ENCODE data around the gene MTG1. TPM values are rescaled to one million over a fixed set of nuclear protein-coding genes. Genes with fewer than 3 reads are reported as not detected.
"Not testable (repeated sequence)": the region's sequence is repeated elsewhere in the genome, so short reads cannot be mapped to it uniquely, and the experiment has no call there.

MTG1 gene
- total RNA-seq, 2 donors from 2014 or later: 24.5 to 25.6 TPM

DNA sequence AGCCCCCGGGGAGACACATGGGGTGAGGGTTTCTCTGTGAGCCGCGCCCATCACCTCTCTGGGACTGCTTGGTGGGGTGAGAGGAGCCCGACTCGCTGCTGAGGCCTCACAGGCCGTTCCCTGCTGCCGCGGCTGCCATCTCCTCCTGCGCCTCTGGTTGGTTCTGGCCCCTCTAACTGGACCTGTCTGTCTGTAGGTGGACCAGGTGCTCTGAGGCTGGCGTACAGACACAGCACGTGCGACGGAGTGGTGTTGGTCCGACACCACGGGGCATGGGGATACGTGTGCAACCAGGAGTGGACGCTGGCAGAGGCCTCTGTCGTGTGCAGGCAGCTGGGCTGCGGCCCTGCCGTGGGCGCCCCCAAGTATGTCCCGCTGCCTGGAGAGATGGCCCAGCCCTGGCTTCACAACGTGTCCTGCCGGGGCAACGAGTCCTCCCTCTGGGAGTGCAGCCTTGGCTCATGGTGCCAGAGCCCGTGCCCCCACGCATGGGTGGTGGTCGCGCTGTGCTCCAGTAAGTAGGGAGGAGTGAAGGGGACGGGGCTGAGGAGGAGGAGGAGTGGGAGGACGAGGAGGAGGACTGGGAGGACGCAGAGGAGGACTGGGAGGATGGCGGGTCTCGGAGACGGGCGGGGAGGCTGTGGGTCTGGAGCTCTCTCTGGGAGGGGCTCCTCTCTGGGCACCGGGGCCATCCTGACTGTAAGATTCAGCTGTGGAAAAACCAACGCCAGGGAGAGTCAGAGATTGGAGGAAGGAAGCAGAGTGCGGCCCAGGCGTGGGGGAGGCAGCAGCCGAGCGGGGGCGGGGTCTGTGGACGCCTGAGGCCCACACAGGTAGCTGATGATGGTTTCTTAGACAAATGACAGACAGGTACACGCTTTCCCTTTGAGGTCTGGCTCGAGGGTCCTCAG is 62.3 kb downstream of the MTG1 start:
- DNase-seq (ENCODE audit: low spot score): peak; percentile 73
- intact Hi-C loops (cut with DNase I): no loop called here

DNA sequence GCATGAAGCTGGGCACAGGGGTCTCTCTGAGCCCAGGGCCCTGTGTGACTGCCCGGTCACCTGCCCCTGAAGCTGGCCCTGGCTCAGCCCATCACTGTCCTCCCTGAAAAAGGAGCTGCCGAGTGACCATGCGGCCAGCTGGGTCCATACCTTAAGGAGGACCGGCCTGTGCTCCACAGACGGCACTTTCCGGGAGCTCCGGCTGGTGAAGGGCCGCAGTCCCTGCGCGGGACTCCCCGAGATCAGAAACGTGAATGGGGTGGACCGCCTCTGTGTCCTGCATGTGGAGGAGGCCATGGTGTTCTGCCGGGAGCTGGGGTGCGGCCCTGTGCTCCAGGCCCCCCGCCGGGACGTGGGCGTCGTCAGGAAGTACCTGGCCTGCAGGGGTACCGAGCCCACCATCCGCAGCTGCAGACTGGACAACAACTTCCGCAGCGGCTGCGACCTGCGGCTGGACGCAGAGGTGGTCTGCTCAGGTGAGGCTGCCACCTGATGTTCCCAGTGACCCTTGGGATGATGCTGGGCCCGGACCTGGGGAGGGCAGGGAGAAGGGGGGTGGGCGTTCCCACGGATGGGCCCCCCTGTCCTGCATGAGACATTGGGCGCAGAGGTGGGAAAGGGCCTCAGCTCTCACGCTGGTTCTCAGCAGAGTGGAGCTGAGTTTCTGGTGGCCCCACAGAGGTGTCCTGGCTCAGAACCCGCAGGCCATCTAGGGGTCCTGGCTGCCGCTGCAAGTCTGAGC is 63.3 kb downstream of the MTG1 start:
- peak; percentile 78 for DNase-seq (ENCODE audit: low spot score)
- intact Hi-C loops (cut with DNase I): no loop called here

DNA sequence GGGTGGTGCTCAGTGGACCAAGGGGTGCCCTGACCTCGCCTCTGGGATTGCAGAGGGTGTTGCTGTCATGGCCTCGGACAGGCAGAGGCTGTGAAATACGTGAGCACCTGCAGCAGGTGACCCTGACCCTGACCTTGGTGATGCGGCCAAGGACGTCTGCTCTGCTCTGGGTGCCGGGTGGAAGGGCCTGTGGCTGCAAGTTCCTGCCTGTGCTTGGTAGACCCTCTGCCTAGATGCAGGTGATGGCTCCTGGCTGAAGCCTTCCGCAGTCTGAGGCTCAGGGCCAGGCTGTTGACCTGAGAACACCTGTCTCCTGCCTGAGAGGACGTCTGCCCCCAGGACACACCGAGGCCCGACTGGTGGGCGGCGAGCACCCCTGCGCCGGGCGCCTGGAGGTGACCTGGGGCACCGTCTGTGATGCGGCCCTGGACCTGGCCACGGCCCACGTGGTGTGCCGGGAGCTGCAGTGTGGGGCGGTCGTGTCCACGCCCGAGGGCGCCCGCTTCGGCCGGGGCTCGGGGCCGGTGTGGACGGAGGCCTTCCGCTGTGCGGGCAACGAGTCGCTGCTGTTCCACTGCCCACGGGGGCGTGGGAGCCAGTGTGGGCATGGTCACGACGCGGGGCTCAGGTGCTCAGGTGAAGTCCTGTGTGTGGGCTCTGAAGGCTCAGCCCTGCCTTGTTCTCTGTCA is 64.2 kb downstream of the MTG1 start:
- DNase-seq (ENCODE audit: low spot score): peak; percentile 76
- intact Hi-C loops (cut with DNase I): no loop called here

DNA sequence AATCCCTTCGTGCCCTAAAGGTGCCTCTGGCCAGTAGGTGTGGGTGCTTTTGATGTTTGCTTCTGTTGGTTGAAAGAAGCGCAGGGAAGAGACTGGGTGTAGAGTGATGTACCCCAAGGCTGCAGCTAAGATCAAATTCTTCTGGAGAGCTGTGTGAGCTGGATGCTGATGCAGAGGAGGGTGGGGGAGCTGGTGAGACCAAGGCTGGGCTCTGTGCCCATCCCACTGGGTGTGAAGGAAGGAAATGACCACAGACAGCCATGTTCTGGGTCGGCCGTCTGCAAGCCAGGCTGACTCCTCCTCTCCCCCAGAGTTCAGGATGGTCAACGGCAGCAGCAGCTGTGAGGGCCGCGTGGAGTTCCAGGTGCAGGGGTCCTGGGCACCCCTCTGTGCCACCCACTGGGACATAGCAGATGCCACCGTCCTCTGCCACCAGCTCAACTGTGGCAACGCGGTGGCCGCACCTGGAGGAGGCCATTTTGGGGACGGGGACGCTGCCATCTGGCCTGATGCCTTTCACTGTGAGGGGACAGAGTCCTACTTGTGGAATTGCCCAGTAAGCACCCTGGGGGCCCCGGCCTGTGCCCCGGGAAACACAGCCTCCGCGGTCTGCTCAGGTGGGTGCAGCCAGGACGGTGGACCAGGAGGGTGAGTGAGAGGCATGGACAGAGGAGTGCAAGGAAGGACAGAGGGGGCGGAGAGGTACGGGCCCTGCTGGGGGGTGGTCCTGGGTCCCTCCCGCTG is 64.9 kb downstream of the MTG1 start:
- intact Hi-C loops (cut with DNase I): no loop called here
- DNase-seq (ENCODE audit: low spot score): peak; percentile 72

DNA sequence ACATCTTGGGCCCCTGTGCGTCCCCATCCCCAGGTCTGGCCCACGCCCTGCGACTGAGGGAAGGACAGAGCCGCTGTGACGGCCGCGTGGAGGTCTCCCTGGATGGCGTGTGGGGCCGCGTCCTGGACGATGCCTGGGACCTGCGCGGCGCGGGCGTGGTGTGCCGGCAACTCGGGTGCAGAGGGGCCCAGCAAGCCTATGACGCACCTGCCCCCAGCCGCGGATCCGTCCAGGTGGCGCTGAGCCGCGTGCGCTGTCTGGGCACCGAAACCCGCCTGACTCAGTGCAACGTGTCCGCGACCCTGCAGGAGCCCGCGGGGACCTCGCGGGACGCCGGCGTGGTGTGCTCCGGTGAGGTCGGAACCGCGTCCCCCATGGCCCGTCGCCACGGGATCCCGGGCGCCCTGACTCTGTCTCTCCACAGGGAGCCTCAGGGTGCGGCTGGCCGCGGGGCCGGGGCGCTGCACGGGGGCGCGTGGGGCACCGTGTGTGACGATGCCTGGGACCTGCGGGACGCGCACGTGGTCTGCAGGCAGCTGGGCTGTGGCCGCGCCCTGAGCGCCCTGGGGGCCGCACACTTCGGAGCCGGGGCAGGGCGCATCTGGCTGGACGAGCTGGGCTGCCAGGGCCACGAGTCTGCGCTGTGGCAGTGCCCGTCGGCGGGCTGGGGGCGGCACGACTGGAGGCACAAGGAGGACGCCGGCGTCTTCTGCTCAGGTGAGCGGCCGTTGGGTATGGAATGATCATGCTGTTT is 65.7 kb downstream of the MTG1 start:
- no peak for DNase-seq (ENCODE audit: low spot score)

DNA sequence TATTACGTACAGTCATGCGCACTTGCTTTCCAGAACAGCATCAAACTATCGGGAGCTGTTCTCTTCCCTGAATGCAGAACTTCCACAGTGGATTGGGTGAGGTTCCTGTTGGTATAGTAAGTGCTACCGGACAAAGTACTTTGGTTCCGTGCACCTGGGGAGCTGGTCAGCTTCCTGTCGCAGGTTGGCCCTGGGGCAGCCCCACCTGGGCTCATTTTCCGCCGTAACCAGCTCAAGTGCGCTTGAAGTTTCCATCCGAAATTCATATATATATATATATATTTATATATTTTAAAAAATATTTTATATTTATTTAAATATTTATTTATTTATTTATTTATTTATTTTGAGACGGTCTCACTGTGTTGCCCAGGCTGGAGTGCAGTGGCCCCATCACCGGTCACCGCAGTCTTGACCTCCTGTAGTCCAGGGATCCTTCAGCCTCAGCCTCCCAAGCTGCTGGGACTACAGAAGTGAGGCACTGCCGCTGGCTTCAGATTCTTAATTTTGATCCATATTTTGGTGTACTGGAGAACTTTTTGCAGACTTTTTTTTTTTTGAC is 66.3 kb downstream of the MTG1 start:
- DNase-seq (ENCODE audit: low spot score): no peak
- intact Hi-C loops (cut with DNase I): no loop called here

More for the DNA sequence above, 65.7 kb downstream of the MTG1 start:
- intact Hi-C loops (cut with DNase I): no loop called here

DNA sequence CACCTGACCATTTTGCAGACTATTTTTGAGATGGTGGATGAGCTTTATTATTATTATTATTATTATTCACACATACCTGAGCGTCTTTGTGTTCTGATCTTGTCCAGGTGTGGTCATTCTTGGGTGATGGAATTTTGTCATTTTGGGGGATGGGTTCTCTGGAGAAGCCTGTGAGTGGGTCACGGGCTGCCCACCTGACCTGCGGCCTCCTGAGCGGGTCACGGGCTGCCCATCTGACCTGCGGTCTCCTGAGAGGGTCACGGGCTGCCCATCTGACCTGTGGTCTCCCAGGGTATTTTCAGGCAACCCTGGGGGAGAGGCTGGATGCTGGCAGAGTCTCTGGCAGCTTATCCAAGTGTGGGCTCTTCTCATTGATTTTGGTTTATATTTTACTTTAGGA is 67.1 kb downstream of the MTG1 start:
- DNase-seq (ENCODE audit: low spot score): no peak
- intact Hi-C loops (cut with DNase I): no loop called here

DNA sequence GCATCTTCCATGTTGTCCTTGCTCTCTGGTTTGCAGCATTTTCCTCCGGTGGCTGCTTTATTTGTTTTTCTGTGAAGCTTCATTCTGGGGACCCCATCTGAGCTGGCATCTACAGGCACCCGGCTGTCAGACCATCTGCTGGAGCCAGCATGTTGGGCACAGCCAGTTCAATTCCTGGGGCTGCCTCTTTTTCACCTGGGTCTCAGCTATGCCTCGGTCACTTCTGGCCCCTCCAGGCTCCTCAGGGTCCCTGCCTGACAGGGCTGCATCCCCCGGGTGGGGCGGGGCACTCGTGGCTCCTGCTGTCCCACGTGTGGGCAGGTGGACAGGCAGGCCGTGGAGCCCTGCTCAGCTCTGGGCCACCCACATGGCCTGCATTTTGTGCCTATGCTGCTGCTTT is 67.9 kb downstream of the MTG1 start:
- DNase-seq (ENCODE audit: low spot score): no peak

DNA sequence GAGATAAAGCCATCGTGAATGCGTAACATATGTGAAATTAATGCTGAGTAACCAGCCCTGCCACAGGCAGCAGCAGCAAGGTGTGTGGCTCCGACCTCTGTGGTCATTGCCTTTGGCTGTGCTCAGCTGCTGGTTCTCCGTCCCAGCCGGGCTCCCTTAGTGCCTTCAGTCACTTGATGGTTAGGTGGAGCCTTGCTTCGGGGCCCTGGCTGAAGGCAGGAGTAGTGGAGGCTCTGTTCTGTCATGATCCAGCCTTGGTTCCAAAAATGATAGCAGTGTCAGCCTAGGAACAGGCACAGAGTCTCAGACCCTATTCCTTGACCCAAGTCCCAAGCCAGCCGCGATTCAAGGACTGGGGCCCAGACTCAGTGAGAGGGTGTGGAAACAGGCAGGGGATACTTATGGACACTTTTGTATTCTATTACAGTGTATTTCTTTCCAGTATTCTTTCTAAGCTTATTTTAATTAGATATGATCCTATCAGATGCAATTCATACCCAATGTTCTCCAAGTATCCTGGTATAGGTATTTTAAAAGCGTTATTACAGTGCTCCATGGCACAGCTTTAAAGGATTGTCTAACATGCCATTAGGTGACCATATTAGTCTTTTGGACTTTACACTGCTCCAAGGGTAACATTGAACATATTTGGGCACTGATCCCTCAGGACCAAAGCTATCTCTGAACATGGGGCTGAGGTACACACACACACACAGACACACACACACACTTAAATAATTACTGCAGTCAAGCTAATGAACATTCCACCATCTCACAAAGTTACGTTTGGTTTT is 68.8 kb downstream of the MTG1 start:
- peak; percentile 58 for DNase-seq (ENCODE audit: low spot score)
- intact Hi-C loops (cut with DNase I): no loop called here

More for the DNA sequence above, 67.9 kb downstream of the MTG1 start:
- intact Hi-C loops (cut with DNase I): no loop called here

DNA sequence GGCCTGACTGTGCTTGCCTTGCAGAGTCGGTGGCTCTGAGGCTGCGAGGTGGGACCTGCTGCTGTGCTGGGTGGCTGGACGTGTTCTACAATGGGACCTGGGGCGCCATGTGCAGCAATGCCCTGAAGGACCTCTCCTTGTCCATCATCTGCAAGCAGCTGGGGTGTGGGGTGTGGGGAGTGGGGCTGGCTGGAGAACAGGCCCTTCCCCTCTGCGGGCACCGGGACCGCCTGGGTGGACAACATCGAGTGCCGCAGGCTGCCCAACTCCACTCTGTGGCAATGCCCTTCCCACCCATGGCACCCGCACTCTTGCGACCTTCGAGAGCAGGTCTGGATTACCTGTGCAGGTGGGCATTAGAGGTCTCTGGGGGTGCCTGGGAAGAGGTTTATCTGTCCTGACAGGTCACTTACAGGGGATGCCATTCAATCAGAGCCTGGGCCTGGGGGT is 70.7 kb downstream of the MTG1 start:
- DNase-seq (ENCODE audit: low spot score): peak; percentile 55
- intact Hi-C loops (cut with DNase I): no loop called here

DNA sequence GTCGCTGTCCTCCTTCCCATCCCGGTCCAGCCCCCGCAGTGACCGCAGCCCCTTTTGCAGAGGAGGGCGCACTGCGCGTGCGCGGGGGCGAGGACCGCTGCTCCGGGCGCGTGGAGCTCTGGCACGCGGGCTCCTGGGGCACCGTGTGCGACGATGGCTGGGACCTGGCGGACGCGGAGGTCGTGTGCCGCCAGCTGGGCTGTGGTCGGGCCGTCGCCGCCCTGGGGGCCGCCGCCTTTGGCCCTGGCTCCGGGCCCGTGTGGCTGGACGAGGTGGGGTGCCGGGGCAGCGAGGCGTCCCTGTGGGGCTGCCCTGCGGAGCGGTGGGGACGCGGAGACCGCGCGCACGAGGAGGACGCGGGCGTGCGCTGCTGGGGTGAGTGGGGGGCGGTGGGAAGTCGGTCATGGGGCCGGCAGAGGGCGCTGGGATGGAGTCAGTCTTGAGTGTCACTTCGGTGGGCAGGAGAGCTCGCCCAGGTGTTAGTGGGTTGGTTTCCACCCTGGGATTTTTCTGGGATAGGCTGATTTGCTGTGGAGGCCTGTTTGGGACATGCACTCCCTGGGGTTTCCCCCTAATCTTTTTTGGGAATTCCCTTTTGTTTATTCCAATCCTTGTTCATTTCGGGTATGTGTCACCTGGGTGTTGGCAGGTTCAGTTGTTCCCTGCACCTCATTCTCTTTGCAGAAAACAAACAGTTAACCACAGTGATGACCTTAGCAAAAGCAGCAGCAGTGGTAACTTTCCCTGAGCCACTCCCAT is 71.4 kb downstream of the MTG1 start:
- intact Hi-C loops (cut with DNase I): no loop called here
- peak; percentile 72 for DNase-seq (ENCODE audit: low spot score)

DNA sequence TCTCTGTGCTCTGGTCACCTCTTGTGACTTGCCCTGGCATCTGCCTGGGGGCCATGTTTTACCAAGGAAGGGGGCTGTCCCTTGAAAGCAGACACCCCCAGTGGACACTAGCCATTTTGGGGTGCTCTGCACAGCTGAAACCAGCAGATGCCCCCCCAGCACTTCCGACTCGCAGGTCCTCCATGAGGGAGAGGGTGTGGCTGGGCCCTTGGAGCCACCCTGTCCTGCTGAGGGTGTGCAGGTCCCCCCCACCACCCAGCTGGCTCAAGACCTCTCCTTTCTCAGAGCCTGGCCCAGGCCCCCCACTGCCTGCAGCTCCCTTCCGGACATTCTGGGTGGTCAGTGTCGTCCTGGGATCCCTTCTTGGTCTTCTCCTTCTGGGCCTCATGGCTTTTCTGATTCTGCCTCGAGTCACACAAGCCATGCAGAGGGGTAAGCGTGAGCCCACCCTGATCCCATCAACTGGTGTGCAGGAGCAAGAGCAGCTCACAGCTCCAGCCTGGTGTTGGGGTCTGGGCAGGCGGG is 72.1 kb downstream of the MTG1 start:
- peak; percentile 51 for DNase-seq (ENCODE audit: low spot score)
- intact Hi-C loops (cut with DNase I): no loop called here

DNA sequence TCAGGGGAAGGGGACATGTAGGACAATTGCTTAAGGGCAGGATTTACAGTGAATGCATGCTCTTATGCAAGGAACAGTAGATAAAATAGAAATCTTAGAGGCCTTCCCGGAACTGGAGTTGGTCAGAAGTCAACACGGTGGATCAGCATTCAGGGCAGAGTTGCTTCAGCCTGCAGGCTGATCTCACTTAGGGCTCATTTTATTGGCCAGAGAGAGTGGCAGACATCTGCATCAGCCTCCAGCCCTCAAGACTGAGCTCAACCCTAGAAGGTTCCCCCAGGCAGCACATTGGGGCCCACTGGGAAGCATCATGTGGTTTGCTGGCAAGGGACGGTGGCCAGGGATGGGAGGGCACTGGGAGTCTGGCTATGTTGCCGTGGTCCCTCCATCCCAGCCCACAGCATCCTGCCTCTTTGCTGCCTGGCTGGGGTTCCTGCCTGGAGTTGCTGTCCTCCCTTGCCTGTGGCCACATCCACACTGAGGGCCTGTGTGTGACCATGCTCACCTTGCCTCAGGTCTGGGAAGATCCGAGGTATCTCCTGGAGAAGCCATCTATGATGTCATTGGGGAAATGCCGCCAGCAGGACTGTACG is 72.8 kb downstream of the MTG1 start:
- intact Hi-C loops (cut with DNase I): no loop called here
- peak; percentile 48 for DNase-seq (ENCODE audit: low spot score)

DNA sequence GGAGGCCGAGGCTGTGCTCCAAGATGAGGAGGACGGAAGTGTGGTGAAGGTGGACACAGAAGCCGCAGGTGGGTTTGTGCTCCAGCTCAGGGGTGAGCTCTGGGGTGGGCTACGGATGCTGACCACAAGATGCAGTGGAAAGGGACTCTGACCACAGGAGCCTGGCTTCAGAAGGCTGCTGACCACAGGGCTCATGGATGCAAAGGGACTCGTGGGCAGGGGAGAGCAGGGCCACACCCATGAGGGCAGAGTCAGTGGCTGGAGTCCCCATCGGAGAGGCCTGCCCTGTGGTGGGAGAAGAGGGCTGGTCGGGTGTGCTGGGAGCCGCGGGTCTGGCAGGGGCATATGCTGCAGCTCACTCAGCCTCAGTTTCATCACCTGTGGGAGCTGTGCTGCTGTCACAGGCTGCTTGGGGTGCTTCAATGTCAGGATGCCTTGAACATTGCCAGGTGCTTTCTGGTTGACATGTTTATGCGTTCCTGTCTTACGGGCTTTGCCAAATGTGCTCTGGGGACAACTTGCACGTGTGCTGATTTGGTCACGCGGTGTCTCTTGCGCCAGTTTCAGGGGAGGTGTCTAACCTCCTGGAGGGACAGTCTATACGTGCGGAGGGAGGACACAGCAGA is 73.4 kb downstream of the MTG1 start:
- intact Hi-C loops (cut with DNase I): no loop called here
- peak; percentile 61 for DNase-seq (ENCODE audit: low spot score)

DNA sequence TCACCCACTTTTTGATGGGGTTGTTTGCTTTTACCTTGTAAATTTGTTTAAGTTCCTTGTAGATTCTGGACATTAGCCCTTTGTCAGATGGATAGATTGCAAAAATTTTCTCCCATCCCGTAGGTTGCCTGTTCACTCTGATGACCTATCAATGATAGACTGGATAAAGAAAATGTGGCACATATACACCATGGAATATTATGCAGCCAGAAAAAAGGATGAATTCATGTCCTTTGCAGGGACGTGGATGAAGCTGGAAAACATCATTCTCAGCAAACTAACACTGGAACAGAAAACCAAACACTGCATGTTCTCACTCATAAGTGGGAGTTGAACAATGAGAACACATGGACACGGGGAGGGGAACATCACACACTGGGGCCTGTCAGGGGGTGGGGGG is 75.2 kb downstream of the MTG1 start:
- DNase-seq (ENCODE audit: low spot score); intact Hi-C loops (cut with DNase I): not testable (repeated sequence)
